GM21529 (cell line): ENCODE data around the gene SLC25A19.

Experiments used
- ATAC-seq: cut with Tn5 transposase; IDR thresholded peaks from one replicate; pipeline ENCODE4 v1.9.1; 2021; ENCODE audit not compliant: unreplicated experiment

The SLC25A19 gene

GRCh38 chr17:75241996-75242460 is 47.2 kb downstream of the SLC25A19 start:
- no peak for ATAC-seq

GRCh38 chr17:75241502-75241901 is 47.7 kb downstream of the SLC25A19 start:
- ATAC-seq: no peak

- no peak for ATAC-seq
Observed at GRCh38 chr17:75241143-75241430, 48.1 kb downstream of the SLC25A19 start.

- no peak for ATAC-seq
Observed at GRCh38 chr17:75240394-75241142, 48.7 kb downstream of the SLC25A19 start.

GRCh38 chr17:75239778-75240393 is 49.3 kb downstream of the SLC25A19 start:
- no peak for ATAC-seq

GRCh38 chr17:75239214-75239613 is 50.0 kb downstream of the SLC25A19 start:
- ATAC-seq: no peak

- no peak for ATAC-seq
Observed at GRCh38 chr17:75238684-75239191, 50.5 kb downstream of the SLC25A19 start.

- ATAC-seq: no peak
Observed at GRCh38 chr17:75238020-75238580, 51.1 kb downstream of the SLC25A19 start.

- no peak for ATAC-seq
Observed at GRCh38 chr17:75237100-75238014, 51.9 kb downstream of the SLC25A19 start.

GRCh38 chr17:75232786-75233185 is 56.4 kb downstream of the SLC25A19 start:
- ATAC-seq: no peak

GRCh38 chr17:75231741-75232464 is 57.3 kb downstream of the SLC25A19 start:
- ATAC-seq: no peak

- no peak for ATAC-seq
Observed at GRCh38 chr17:75231071-75231470, 58.2 kb downstream of the SLC25A19 start.

- ATAC-seq: no peak
Observed at GRCh38 chr17:75228847-75229246, 60.4 kb downstream of the SLC25A19 start.

- no peak for ATAC-seq
Observed at GRCh38 chr17:75228305-75228704, 60.9 kb downstream of the SLC25A19 start.

GRCh38 chr17:75227729-75228128 is 61.5 kb downstream of the SLC25A19 start:
- ATAC-seq: no peak

- ATAC-seq: no peak
Observed at GRCh38 chr17:75225016-75225415, 64.2 kb downstream of the SLC25A19 start.
